Activated naive CD8-positive, alpha-beta T cell treated with anti-CD3 and anti-CD28 coated beads, Interleukin-2, amount 50 U/mL, for 16 hours (primary cell): ENCODE results near the gene DSN1.

Source experiments
- DNase-seq: peaks from one replicate; pipeline ENCODE4 v3.0.0-alpha.2; 2020; ENCODE audit warnings: low read depth, low spot score

Gene DSN1

GRCh38 chr20:36796117-36796516 is 22.6 kb upstream of the DSN1 start:
- no peak for DNase-seq

GRCh38 chr20:36795691-36796090 is 22.1 kb upstream of the DSN1 start:
- no peak for DNase-seq

GRCh38 chr20:36794116-36794474 is 20.5 kb upstream of the DSN1 start:
- DNase-seq, result no peak

- no peak for DNase-seq
These were observed 19.9 kb upstream of the DSN1 start for GRCh38 chr20:36793294-36794115.

- no peak for DNase-seq
These were observed 18.9 kb upstream of the DSN1 start for GRCh38 chr20:36792422-36792821.

- DNase-seq, result no peak
These were observed 18.3 kb upstream of the DSN1 start for GRCh38 chr20:36791862-36792261.

GRCh38 chr20:36786663-36787062 is 13.1 kb upstream of the DSN1 start:
- no peak for DNase-seq

GRCh38 chr20:36786246-36786645 is 12.7 kb upstream of the DSN1 start:
- no peak for DNase-seq

GRCh38 chr20:36785308-36785707 is 11.7 kb upstream of the DSN1 start:
- no peak for DNase-seq

- DNase-seq, result no peak
These were observed 11.3 kb upstream of the DSN1 start for GRCh38 chr20:36784900-36785299.

- DNase-seq, result no peak
These were observed 10.6 kb upstream of the DSN1 start for GRCh38 chr20:36784116-36784515.

- no peak for DNase-seq
These were observed 6.1 kb upstream of the DSN1 start for GRCh38 chr20:36779656-36780025.

- no peak for DNase-seq
These were observed 5.5 kb upstream of the DSN1 start for GRCh38 chr20:36778831-36779655.

GRCh38 chr20:36777576-36777975 is 4.0 kb upstream of the DSN1 start:
- no peak for DNase-seq

GRCh38 chr20:36777167-36777566 is 3.6 kb upstream of the DSN1 start:
- no peak for DNase-seq

GRCh38 chr20:36775826-36776225 is 2.3 kb upstream of the DSN1 start:
- no peak for DNase-seq

GRCh38 chr20:36775196-36775595 is 1.6 kb upstream of the DSN1 start:
- DNase-seq, result no peak

GRCh38 chr20:36773107-36773596 is 411 bp downstream of the DSN1 start:
- DNase-seq, result no peak

GRCh38 chr20:36770680-36771079 is 2.9 kb downstream of the DSN1 start:
- DNase-seq, result no peak

- DNase-seq, result no peak
These were observed 4.7 kb downstream of the DSN1 start for GRCh38 chr20:36768768-36769430.

GRCh38 chr20:36761125-36761524 is 12.4 kb downstream of the DSN1 start:
- no peak for DNase-seq

- DNase-seq, result no peak
These were observed 12.9 kb downstream of the DSN1 start for GRCh38 chr20:36760647-36761046.
